T-helper 22 cell (primary cell): Measurements from ENCODE around the gene UBTD1.
"Not testable (repeated sequence)": the region's sequence is repeated elsewhere in the genome, so short reads cannot be mapped to it uniquely, and the experiment has no call there.

Source experiments
- DNase-seq: peaks from one replicate; pipeline ENCODE4 v3.0.0-alpha.2; 2020; ENCODE audit warnings: low read depth

Gene UBTD1

DNA sequence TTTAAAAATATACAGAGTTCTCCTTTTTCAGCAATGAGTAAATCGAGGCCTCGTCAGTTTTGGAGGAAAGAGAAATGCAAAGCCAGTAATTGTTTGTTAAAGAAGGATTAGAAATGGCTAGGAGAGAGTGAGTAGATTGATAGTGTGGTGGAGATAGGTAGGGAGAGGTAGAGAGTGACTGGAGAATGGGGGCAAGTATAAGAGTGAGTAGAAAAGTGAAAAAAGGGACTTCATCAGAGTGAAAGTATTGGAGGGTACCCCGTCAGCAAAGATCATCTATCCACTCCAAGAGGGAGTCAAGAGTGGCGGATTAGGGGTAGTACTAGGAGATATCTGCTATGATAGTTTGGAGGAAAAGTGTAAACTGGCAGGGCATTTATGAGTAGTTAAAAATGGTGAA, 64.6 kb downstream of the UBTD1 start:
- no peak for DNase-seq

DNA sequence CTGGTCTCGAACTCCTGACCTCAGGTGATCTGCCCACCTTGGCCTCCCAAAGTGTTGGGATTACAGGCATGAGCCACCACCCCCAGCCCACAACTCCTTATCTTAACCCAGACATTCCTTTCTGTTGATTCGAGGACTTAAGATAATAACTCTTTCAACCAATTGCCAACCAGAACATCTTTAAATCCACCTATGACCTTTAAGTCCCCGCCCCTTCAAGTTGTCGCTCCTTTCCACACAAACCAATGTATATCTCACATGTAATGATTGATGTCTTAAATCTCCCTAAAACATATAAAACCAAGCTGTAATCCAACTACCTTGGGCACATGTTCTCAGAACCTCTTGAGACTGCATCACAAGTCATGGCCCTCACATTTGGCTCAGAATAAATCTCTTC, 66.1 kb downstream of the UBTD1 start:
- DNase-seq = no peak

- no peak for DNase-seq
Measured at GRCh38 chr10:97566336-97566996, 67.7 kb downstream of the UBTD1 start.

GRCh38 chr10:97567891-97568290, 69.2 kb downstream of the UBTD1 start:
- no peak for DNase-seq

DNA sequence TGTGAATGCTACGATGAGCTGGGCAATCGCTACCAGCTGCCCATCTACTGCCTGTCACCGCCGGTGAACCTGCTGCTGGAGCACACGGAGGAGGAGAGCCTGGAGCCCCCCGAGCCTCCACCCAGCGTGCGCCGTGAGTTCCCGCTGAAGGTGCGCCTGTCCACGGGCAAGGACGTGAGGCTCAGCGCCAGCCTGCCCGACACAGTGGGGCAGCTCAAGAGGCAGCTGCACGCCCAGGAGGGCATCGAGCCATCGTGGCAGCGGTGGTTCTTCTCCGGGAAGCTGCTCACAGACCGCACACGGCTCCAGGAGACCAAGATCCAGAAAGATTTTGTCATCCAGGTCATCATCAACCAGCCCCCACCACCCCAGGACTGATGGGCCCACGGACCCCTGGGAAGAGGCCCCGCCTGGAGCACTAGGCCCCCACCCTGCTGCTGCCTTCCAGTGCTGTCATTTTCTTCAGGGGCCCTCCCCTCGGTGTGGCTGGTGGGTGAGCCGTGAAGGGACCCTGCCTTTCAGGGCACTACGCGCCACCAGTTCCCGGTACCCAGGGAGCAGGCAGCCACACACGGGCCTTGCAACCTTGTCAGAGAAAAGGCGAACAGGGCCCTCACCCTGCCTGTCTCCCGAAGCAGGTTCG, 71.5 kb downstream of the UBTD1 start:
- DNase-seq = no peak

DNA sequence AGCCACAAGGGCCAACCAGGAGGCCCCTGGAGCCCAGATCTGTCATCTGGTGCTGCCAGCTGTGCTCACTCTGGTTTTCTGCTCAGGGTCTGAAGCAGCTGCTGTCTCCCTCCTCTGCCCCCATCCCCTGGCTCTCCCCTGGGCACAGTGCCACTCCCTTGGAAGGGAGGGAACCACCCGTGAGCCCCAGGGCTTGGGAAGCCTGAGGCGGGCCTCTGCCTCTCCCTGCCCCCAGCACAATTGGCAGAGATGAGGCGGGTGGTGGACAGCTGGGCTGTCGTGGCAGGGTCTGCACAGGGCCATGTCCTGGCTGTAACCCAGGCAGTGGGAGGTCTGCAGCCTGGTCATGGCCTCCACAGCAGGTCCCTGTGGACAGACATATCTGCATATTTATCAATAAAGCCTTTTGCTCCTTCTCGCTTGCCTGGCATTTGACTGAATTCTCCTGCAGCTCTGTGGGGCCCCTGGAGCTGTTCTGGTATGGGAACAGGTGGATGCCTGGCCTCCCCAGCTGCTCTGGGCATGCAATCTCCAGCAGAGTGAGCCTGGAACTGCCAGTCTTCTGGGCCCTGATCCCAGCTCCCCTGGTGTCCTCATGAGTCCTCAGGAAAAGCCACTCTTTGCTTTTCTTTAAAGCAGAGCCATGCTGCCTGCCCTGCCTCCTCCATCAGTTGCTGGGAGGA, 72.2 kb downstream of the UBTD1 start:
- DNase-seq = no peak

GRCh38 chr10:97571622-97572021, 72.9 kb downstream of the UBTD1 start:
- DNase-seq = no peak

DNA sequence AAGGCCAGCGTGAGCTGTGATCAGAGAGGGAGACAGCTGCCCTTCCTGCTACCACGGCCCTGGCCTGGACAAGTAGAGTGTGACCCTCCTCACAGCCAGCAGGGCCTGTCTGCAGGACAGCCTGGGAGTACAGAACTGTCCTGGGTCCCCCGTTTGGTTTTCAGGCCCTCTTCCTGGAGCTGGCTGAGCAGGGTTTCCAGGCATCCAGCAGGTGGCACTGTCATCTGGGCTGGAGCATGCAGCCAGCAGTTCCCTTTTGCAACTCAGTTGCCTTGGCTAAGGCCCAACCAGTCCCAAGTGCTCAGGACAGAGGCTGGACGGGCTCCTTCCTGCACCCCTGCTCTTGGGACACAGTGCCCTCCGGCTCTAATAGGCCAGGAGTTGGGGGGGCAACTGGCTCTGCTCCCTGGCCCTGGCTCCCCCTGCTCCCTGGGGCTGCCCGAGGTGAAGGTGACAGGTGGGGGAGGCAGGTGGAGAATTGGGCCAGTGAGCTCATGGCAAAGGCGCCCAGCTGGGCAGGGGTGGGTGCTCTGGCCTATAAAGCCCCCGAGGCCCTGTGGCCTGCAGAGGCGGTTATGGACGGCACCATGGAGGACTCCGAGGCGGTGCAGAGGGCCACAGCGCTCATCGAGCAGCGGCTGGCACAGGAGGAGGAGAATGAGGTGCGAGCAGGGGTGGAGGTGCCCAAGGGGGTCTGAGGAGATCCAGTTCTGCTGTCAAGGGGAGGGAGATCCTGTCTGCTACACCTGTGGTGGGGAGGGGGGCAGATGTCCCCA, 73.7 kb downstream of the UBTD1 start, which contains the start of gene ANKRD2:
Gene ANKRD2, plus strand, starts transcription at position 566 of the 776 bp plus-strand sequence. Its CDS starts 10 bp downstream, at position 576.
- DNase-seq = no peak

DNA sequence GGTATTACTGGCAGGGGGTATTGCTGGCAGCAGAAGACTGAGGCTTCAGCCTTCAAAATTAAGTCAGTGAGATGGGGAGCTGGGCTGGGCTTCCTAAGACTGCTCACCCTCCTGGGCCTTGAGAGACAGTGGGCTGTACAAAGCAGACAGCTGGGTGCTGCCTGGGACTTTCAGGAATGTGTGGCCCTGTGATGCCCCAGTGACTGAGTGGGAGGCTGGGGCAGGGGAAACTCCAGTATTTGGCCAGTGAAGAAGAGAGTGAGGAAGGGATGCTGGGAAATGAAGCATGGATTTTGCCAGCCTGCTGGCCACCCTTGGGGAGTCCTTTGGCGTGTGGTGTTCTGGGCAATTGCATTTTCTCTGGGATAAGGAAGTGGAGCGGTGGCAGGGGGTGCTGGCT, 74.3 kb downstream of the UBTD1 start:
- no peak for DNase-seq

GRCh38 chr10:97573672-97574071, 74.9 kb downstream of the UBTD1 start:
- no peak for DNase-seq

GRCh38 chr10:97574374-97575126, 75.8 kb downstream of the UBTD1 start:
- no peak for DNase-seq

DNA sequence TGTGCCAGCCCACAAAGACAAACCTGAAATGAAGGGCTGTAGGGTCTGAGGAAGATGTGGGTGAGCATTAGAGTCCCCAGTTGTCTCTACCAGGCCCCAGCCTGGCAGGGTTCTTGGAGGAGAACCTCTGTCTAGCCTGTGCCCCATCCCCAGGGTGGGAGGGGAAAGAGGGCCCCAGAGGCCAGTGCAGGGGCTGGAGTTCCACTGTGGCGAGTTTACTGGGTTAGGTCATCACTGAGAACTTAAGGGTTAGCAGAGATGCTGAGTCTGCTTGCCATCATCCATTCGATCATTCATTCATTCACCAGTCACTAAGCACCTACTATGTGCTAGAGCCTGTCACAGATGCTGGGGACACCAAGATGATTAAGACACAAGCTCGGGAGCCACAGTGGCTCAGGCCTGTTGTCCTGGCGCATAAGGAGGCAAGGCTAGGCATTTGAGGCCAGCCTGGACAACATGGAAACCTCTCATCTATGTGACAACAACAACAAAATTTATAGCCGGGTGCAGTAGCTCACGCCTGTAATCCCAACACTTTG, 76.5 kb downstream of the UBTD1 start:
- DNase-seq = no peak

GRCh38 chr10:97576487-97576886, 77.8 kb downstream of the UBTD1 start:
- not testable (repeated sequence) for DNase-seq

DNA sequence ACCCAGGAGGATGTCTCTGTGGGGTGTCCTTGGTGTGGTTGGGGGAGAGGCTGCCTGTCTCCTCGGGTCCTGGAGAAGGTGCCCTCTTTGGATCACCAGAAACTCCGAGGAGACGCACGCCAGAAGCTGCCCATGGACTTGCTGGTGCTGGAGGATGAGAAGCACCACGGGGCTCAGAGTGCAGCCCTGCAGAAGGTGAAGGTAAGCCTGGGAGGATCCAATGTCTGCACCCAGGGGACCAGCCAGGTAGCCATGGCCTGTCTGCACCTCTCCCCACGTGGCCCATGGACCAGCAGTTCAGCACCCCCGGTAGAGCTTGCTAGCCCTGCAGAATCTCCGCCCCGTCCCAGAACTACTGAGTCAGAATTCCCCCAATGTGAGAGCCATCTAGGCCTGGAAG, 79.0 kb downstream of the UBTD1 start:
- no peak for DNase-seq

DNA sequence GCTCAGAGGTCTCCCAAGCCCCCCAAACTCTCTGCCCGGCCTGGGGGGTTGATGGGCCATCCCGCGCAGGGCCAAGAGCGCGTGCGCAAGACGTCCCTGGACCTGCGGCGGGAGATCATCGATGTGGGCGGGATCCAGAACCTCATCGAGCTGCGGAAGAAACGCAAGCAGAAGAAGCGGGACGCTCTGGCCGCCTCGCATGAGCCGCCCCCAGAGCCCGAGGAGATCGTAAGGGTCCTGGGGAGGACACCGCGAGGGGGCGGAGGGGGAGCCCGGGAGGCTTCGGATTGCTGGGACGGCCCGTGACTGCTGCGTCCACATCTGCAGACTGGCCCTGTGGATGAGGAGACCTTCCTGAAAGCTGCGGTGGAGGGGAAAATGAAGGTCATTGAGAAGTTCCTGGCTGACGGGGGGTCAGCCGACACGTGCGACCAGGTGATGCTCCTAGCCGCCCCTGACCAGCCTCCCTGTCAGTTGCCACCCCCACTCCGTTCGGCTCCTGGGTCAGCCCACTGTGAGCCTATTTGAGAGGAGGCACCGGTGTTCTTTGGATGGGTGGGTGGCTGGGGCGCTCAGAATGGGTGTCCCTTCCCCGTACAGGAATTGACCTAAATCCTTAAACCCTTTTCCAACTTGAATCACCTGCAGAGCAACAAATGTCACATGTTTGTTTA, 79.6 kb downstream of the UBTD1 start:
- DNase-seq = no peak

- no peak for DNase-seq
Measured at GRCh38 chr10:97580421-97581367, 82.0 kb downstream of the UBTD1 start.

- DNase-seq = no peak
Measured at GRCh38 chr10:97582169-97582568, 83.4 kb downstream of the UBTD1 start.

- no peak for DNase-seq
Measured at GRCh38 chr10:97583476-97583875, 84.8 kb downstream of the UBTD1 start.

GRCh38 chr10:97584060-97584797, 85.5 kb downstream of the UBTD1 start, which contains the start of gene HOGA1:
Gene HOGA1, plus strand, starts transcription at chr10:97584389. Its CDS starts 315 bp downstream, at chr10:97584704.
- DNase-seq = no peak
